ENCODE measurements around the gene CMTM7.
"Not testable (repeated sequence)": the region's sequence is repeated elsewhere in the genome, so short reads cannot be mapped to it uniquely, and the experiment has no call there.

CMTM7 gene

DNA sequence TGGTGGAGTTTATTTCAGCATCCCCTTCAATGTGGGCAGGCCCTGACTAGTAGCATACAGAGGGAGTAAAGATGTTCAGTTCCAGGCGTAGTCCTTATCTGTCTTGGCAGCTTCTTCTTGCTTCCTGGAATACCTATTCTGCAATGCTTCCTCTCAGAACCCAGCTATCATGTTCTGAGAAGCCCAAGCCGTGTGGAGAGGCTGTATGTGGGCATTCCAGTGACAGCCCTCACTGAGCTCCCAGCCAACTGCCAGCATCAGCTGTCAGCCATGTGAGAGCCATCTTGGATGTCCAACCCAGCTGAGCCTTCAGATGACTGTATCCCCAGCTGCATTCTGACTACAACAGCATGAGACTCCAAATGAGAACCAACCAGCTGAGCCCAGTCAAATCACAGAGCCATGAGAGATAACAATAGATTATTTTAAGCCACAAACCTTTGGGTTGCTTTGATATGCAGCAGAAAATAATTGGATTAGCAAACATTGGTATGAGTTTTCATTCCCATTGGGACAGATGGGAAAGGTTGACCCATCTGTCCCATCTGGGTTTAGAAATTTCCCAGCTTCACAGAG lies 8.4 kb upstream of the CMTM7 start:
- DNase-seq = no peak

DNA sequence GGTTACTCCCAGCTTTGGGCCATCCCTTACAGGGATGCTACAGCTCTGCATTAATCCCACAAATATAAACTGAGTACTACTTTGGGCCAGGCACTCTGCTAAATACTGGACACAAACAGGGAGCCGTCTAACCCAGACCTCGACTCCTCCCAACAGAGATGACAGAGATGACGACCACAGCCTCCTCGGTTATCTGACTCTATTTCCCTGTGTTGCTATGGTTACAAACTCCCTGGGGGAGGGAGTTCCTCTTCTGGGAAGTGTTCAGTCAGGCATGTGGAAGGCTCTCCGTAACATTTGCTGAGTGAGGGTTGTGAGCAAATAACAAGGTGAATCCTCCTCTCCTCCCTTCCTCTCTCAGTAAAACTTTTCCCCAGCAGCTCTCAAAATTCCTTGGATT lies 6.7 kb upstream of the CMTM7 start:
- no peak for DNase-seq

DNA sequence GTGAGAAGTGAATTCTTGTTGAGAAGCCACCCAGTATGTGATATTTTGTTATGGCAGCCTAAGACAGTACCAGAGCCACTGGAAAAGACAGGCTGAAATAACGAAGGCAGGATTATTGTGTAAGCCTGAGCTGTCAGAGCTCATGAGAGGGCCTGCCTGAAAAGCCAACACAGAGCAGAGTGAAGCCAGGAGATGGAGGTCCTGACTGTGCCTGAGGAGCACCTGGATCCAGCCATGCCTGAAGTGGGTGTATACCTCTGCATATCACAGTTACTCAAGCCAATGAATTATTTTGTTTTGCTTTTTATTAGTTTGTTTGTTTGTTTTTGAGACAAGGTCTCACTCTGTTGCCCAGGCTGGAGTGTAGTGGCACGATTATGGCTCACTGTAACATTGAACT lies 4.1 kb upstream of the CMTM7 start:
- no peak for DNase-seq

DNA sequence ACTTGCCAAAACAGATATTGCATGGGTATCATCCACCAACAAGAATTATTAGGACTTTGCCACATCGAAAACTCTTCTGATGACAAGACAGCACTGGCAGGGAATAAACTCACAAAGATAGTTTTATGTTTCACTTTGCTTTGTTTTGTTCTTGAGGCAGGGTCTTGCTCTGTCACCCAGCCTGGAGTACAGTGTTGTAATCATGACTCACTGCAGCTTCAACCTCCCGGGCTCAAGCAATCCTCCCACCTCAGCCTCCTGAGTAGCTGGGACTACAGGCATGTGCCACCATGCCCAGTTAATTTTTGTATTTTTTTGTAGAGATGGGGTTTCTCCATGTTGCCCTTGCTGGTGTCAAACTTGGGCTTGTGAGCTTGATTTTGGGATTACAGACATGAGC lies 2.1 kb upstream of the CMTM7 start:
- not testable (repeated sequence) for DNase-seq

DNA sequence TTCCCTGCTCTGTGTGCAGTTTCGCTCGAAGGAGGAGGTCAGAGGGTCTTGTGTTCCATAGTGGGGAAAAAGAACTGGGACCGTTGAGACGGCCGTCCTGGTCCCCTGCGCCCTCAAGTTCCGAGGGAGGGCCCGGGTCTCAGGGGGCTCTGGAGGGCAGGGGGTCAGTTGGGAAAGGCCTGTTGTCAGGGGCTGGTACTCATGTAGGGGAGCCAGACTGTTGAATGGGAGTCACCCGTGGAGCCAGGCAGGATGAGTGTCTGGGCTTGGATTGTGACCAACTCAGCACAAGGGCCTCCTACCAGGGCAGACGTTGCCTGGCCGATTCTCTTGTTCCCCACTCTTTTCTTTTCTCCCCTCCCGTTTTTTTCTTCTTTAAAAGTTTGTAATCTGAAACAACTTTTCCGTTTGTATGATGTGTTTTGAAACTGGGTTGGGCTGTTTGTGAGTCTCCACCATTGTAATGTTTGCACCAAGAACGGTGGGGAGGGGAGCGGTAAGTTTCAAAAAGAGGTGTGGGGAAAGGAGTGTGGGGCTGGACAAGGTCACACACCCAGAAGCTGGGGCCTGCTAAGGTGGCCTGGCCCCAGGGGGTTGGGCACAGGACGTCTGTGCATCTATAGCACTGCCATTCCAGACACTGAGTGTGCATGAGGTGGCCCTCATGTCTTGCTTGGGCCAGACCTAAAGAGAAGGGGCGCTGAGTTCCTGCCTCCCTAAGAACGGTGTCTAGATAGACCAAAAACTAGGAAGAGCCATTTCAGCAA lies 1.1 kb downstream of the CMTM7 start:
- DNase-seq = no peak

DNA sequence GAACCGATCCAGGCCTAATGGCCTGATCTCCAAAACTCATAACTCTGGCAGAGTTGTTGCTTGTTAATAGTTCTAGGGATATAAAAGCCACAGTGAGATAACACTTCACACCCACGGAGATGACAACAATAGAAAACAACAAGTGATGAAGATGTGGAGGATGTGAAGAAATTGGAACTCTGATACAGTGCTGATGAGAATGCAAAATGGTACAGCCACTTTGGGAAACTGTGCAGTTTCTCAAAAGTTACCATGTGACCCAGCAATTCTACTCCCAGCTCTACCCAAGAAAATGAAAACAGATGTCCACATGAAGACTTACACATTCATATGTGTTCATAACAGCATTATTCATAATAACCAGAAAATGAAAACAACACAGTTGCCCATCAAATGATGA lies 3.8 kb downstream of the CMTM7 start:
- DNase-seq = no peak

DNA sequence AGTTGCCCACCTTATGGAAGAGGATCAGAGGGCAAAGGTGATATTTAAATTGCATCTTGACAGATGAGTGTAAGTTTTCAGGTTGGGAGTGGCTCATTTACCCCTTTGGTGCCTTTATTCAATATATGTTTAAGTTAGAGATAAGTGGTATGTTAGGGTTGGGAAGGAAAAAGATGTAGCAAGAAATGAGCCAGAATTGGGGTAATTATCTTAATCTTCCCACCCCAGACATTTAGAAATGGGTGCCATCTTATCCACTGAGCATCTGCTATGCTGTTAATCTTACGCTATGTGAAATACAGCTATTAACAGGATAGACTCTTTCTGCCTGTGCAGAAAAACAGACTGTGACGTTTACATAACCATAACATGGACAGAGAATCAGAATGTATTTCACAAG lies 6.3 kb downstream of the CMTM7 start:
- DNase-seq = no peak

DNA sequence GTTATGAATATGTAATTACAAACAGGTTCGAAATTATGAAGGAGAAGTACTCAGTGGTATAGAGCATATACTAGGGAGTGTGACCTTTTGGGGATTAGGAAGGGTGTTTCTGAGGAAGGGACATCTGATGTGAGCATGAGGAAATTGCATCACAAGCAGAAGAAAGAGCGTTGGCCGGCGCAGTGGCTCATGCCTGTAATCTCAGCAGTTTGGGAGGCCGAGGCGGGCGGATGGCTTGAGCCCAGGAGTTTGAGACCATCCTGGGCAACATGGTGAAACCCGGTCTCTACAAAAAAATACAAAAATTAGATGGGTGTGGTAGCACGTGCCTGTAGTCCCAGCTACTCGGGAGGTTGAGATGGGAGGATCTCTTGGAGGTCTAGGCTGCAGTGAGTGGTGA lies 6.9 kb downstream of the CMTM7 start:
- no peak for DNase-seq

DNA sequence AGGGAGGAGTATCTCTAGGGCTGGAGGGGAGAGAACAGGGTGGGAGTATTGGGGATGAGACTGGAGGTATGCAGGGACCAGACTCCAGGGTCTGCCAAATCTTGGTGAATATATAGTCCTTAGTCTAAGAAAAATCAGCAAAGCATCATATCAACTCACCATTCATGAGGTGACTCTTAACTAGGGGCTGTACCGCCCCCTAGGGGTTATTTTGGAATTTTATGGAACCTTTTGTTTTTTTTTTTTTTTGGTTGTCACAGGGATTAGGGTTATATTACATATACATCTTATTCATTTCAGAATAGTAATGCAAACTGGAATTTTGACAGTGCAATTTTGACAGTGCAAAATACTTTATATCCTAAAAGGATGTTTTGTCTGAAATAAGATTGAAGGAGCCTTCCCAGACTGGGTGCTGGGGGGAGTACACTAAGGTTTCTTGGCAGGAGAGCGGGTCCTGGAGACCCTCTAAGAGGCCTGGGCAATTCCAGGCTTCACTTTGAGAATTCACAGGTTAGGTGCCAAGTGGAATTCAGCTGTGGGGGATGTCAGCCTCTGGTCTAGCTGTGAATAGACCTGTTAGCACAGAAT lies 7.5 kb downstream of the CMTM7 start:
- no peak for DNase-seq

DNA sequence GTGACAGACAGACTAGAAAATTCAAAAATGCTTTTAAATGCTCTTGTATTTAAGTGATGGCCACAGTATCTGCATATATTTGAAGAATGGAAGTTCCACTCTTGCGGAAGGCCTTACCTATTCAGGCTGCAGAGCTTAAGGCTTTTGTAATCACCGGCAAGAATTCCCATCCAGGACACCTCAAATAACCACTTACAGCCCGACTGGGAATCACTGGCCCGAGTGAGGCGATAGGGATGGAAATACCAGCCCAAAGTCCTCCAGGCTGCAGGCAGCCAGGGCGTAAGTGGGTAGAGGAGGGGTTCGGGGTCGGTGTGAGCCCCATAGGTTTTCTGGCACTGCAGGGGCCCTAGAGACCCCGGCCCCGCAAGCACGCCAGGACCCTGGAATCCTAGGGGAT lies 9.5 kb downstream of the CMTM7 start:
- DNase-seq = no peak

DNA sequence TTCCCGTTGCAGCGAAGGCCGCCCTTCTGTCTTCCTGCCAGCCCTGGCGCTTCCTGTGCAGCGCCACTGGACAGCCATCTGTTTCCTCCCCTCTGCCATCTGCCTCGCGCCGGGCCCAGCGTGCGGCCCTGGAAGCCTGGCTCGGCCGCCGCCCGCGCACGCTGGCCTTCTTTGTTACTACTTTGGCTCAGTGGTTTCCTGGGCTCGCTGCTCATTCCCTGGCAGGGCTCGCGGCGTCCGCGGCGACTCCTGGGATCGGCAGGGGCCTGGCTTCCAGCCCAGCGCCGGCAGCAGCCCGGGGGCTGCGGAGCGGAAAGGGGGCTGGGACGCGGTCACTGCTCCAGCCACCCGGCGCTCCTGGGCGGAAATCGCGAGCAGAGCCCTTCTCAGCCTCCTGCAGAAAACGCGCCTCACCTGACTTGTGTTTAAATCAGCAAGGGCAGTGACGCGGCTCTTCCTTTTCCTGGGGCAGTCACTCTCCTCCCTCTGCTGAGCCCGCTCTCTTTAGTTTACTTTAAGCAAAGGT lies 10.0 kb downstream of the CMTM7 start:
- DNase-seq = peak; percentile 66

DNA sequence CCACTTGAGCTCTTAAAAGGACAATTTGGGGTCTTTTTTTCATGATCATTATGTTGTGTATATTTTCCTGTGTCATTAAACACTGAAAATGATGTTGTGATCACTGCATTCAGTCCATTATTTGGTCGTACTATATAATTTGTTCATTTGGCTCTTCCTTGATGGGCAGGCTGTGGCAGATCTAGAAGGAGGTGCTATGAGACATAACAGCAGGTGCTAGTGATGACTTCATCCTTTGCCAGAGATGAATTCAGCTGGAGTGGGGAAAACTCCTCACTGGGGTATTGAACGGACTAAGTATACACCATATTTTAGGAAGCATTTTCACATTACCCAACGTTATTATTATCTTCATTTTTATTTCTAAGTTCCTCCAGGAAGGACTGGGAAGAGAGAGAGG lies 12.0 kb downstream of the CMTM7 start:
- DNase-seq = no peak

DNA sequence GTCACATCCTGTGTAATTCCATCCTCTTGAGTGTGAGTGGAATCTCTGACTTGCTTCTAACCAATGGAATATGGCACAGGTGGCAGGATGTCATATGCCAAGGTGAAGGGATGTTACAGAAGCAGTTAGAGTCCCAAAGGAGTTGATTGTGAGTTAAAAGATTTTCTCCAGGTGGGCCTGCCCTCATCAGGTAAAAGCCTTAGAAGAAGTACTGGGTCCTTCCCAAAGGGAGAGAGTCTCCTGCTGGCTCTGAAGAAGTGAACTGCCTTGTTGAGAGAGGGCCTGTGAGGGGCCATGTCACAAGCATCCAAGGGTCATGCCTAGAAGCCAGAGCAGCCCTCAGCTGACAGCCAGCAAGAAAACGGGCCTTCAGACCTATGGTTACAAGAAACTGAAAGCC lies 13.1 kb downstream of the CMTM7 start:
- no peak for DNase-seq

DNA sequence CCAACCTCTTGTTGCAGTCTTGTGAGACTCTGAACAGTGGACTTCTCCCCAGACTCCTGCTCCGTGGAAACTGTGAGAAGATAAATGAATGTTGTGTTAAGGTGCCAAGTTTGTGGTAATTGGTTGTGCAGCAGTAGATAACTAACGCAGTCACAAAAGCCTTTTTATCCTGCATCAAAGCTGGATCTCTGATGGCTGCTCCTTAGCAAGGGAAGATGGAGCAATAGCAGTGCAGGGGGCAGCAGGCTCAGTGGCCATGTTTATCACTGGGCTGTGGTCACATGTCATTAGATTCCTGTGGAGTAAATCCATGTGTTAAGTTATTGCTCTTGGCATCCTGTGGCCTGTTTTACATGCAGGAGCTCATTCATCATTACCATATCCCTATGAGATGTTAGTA lies 13.5 kb downstream of the CMTM7 start:
- DNase-seq = no peak

DNA sequence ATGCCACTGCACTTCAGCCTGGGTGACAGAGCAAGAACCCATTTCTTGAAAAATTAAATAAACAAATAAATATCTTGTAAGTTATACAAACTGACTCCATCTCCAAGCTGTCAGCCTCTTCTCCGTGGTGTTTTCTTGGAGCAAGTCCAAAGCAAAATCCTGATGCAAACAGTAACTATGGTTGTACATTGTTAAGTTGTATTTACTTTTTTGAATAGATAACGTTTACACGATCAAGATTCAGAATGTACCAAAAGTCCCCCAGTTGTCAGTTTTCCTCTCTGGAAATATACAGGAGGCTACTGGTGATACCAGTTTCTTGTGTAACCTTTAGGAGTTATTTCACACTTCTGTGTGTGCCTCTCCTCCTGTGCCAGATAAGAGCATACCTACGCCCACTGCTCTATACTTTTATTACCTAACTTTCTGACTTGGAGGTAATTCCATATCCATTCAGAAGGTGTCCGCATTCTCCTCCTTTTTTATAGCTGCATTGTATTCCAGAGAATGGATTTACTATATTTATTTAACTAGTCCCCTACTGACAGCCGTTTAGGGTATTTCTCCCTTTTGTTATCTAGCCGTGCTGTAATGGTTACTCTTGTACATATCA lies 14.2 kb downstream of the CMTM7 start:
- DNase-seq = no peak

DNA sequence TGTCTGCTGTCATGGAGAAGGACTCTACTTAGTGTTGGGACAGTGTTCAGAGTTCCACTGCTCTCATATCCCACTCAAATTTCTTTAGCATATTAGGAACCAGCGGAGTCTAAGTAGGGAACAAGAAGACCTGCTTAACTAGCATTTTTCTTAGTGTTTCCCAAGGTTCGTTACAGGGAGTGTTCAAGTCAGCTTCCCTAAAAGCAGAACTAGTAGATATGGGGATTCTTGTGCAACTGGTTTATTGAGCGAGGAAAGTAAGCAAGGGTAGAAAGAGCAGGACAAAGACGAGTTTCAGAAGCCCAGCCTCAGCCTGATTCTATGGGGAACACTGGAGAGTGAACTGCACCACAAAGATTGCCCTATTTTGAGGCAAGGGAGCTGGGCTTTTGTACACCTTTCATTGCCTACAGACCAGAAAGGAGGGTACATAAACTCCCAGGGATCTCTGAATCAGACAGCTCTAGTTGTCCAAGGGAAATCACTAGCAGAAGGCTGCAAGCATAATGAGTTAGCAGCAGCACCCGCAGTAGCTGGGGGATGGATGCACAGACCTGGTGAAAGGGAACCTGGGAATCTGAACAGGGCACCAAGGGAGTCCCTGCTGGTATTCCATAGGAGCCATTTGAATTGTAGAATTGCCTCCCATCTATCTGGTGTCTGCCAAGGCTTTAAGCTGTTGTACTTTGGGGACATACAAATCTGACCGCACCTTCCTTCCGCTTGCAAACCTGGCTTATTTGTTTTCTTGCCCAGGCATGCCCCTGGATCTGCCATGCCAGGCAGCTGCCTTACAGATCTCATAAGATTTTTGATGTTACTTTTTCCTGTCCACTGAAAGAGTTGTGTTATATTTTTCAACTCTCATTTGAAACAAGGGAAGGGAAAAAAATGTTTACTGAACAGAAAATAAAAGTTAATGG lies 15.1 kb downstream of the CMTM7 start:
- no peak for DNase-seq

DNA sequence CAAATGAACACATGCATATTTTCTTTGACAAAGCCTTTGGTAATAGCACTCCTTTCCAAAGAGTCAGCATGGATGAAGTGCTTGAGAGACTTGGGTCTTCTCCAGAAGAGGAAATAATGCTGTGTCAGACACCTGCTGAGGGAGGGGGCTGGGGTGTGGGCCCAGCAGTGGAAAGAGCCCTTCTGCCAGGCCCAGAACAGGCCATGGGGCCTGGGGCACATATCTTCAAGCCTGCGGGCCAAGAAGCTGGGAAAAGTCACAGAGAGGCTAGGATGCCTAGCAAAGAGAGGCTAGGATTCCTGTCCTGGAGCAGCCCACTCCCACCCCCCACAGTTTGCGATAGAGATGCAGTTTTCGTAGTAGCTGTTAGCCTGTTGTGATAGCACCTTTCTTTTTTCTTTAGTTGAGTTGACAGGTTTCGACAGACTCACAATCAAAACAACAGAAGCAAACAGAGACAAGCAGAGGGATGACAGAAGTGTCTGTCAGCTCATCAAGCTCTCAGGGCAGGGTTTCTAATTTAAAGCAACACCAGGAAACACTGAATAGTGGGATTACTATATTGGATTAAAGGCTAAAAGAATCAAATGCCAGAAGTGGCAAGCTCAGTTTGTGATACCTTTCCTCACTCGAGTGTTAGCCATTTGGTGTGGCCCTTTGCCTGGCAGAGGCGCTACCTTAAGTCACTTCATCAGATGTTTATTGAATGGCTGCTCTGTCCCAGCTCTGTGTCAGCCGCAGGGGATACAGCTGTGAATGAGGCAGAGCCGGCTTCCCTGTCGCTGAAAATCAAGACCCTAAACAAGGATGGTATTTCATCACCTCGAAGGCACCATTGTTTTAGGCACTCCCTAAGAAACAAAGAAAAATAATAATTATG lies 19.0 kb downstream of the CMTM7 start:
- DNase-seq = no peak

DNA sequence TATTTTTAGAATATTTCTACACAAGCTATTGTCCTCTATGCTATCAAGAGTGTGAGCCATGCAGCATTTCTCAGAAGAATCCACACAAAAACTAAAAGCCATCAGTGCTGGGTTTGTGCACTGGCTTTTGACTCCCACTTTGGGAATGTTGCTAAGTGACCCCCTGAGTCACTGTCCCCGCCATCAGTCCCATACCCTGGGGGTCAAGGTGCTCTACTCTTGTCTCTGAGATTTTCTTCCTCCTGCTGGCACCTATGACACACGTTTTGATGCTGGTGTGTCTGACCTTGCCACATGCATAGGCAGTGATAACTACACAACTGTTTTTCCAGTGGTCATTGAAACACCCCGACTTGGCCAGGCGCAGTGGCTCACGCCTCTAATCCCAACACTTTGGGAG lies 19.8 kb downstream of the CMTM7 start:
- DNase-seq = no peak

DNA sequence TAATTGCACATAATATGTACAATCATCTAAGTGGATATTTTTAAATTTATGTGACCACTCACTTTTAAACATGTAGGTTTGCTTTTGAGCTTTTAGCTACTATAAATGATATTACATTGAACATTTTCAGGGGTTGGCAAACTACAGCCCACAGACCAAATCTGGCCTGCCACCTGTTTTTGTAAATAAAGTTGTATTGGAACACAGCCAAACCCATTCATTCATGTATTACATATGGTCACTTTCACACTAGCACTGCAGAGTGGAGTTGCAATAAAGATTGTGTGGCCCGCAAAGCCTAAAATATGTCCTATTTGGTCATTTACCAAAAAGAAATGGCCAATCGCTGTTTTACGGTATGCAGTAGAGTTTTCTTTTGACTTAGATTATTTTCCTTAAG lies 21.2 kb downstream of the CMTM7 start:
- no peak for DNase-seq

DNA sequence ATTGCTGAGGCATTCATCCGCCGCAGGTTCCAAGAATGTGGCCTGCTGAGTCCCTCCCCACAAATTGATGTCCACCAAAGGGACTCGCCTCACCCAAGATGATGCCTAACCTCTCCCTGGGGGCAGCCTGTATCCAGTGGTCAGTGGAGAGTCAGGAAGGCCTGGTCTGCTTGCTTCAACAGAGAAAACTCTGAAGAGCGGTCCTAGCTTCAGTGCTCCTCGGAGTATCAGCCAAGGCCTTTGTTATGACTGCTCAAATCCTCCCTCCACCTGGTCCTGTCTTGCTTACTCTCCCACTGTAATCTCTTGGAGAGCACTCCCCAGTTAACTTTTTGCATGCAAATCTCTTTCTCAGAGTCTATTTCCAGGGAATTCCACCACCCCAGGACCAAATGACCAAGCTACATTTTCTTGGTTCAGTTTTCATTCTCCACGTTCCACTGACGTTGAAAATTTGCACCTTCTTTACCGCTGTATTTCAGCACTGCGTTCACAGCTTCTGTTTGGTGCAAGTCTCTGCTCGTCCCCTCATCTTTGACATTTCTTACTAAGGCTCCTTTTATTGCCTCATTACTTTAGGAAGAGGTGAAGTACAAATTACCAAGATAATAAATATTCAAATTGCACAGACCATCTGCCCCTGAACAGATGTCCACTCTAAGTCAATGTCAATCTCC lies 22.3 kb downstream of the CMTM7 start:
- no peak for DNase-seq

DNA sequence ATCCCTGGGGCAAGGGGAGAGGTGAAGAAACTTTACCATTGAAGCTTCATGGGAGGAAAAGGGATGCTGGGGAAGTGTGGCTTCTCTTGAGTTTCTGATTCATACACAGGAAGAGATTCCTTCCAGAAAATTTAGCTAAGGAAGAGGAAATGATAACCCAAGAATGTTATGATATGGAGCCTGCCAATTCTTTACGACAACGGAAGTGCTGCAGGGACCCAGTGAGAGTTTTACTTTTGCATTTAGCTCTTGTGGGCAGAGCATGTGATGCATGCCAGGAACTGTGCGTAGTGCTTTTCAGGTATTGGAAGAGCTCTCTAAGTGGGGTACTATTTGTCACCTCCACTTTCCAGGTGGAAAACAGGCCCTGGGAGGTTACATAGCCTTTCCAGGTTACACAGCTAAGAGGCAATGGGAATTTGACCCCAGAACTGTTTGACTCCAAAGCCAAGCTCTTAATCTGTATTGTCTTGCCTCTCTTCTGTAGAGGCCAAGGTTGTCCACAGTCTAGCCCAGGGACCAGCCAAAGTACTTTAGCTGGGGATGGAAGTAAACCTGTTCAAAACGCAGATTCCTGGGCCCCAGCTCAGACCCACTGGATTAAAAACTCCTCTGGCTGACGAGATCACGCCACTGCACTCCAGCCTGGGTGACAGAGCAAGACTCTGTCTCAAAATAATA lies 23.0 kb downstream of the CMTM7 start:
- DNase-seq = no peak
